SK-N-SH (cell line): ENCODE measurements around the gene PIGV. TPM values are rescaled to one million over a fixed set of nuclear protein-coding genes. Genes with fewer than 3 reads are reported as not detected.

Source experiments
- CTCF ChIA-PET: fragments of 300-600, 350-600 bp; formaldehyde crosslinking; extraction: SDS; loops from one replicate; lab custom pipeline; 2021; lab: Yijun Ruan, JAX
- POLR2A ChIA-PET: fragments of 350-600 bp; sonication (Branson Sonifier 250); formaldehyde crosslinking; extraction: SDS; loops from one replicate; lab custom pipeline; 2020; ENCODE audit warnings: antibody characterized with exemption, inconsistent platforms; lab: Yijun Ruan, JAX
- DNase-seq: peaks from one replicate; pipeline ENCODE4 v3.0.0; 2012
- H2AFZ ChIP-seq: fragments of 200-600 bp; sonication (generic); 2 replicates; pipeline ENCODE4 v1.8.1; 2016; ENCODE audit warnings: antibody characterized with exemption, mild to moderate bottlenecking, low read depth
- H3F3A ChIP-seq: fragments of 200-600 bp; sonication (generic); replicated peaks from 2 replicates; pipeline ENCODE3; 2016; ENCODE audit warnings: antibody characterized with exemption, mild to moderate bottlenecking; ENCODE audit not compliant: insufficient read depth
- H3K27ac ChIP-seq, 2 experiments: fragments of 200-500 bp in 1 of 2; fragments of 200-600 bp in 1 of 2; sonication (Bioruptor generic) in 1 of 2; sonication (generic), shearing (Covaris generic) in 1 of 2; 2 replicates each; pipeline versions ENCODE4 v1.5.1 to v1.6.1; 2014 to 2016; ENCODE audit warnings: low read depth in 2 of 2, inconsistent platforms in 1 of 2, low read length in 1 of 2, mild to moderate bottlenecking in 1 of 2, mixed read lengths in 1 of 2
- H3K27me3 ChIP-seq: fragments of 200-600 bp; sonication (generic), shearing (Covaris generic); 2 replicates; pipeline ENCODE4 v1.6.1; 2016; ENCODE audit warnings: mixed run types; ENCODE audit not compliant: insufficient read depth
- H3K36me3 ChIP-seq, 2 experiments: fragments of 200-500 bp in 1 of 2; fragments of 200-600 bp in 1 of 2; sonication (Bioruptor generic) in 1 of 2; sonication (generic) in 1 of 2; replicated peaks in 1 of 2; 2 replicates each; pipeline versions ENCODE3 to v1.5.1; 2014 to 2016; ENCODE audit warnings: low read length in 1 of 2, mild to moderate bottlenecking in 1 of 2; ENCODE audit not compliant: insufficient read depth in 2 of 2, control insufficient read depth in 1 of 2
- H3K4me1 ChIP-seq, 2 experiments: fragments of 200-500 bp in 1 of 2; fragments of 200-600 bp in 1 of 2; sonication (Bioruptor generic) in 1 of 2; sonication (generic), shearing (Covaris generic) in 1 of 2; 2 replicates each; pipeline versions ENCODE4 v1.5.1 to v1.6.1; 2014 to 2016; ENCODE audit warnings: low read depth in 1 of 2, low read length in 1 of 2, mixed run types in 1 of 2; ENCODE audit not compliant: insufficient read depth in 2 of 2, control insufficient read depth in 1 of 2
- H3K4me2 ChIP-seq: fragments of 200-600 bp; sonication (generic), shearing (Covaris generic); 2 replicates; pipeline ENCODE4 v1.6.1; 2017; ENCODE audit warnings: mixed run types
- H3K4me3 ChIP-seq, 2 experiments: fragments of 200-500 bp in 1 of 2; fragments of 200-600 bp in 1 of 2; sonication (Bioruptor generic) in 1 of 2; sonication (generic), shearing (Covaris generic) in 1 of 2; 2 replicates each; pipeline versions ENCODE4 v1.5.1 to v1.8.1; 2014 to 2016; ENCODE audit warnings: low read depth in 2 of 2, inconsistent platforms in 1 of 2, low read length in 1 of 2, mild to moderate bottlenecking in 1 of 2, mixed read lengths in 1 of 2, moderate library complexity in 1 of 2
- H3K79me2 ChIP-seq: fragments of 200-600 bp; sonication (generic); 2 replicates; pipeline ENCODE4 v1.8.1; 2017; ENCODE audit warnings: mild to moderate bottlenecking; ENCODE audit not compliant: insufficient read depth
- H3K9ac ChIP-seq: fragments of 200-600 bp; sonication (generic); 2 replicates; pipeline ENCODE4 v1.6.1; 2017; ENCODE audit warnings: mixed run types
- H3K9me2 ChIP-seq: fragments of 200-600 bp; sonication (generic); 2 replicates; pipeline ENCODE4 v1.6.1; 2017; ENCODE audit warnings: mixed run types
- H3K9me3 ChIP-seq: fragments of 200-600 bp; sonication (generic); 2 replicates; pipeline ENCODE4 v1.6.1; 2017; ENCODE audit warnings: mixed run types, mild to moderate bottlenecking, moderate library complexity
- H4K20me1 ChIP-seq: fragments of 200-600 bp; sonication (generic); 2 replicates; pipeline ENCODE4 v1.6.1; 2017; ENCODE audit warnings: mild to moderate bottlenecking, mixed run types; ENCODE audit not compliant: insufficient read depth
- RFX5 ChIP-seq: IDR thresholded peaks from 2 replicates; pipeline ENCODE4 v1.6.1; 2012; ENCODE audit warnings: mild to moderate bottlenecking, improper control_type of control experiment, low read length
- RXRA ChIP-seq: IDR thresholded peaks from 2 replicates; pipeline ENCODE4 v1.4.0; 2012; ENCODE audit warnings: low read depth, mild to moderate bottlenecking, borderline replicate concordance
- TAF1 ChIP-seq: IDR thresholded peaks from 2 replicates; pipeline ENCODE4 v1.6.1; 2012; ENCODE audit warnings: low read depth, mild to moderate bottlenecking, low read length, moderate library complexity, borderline replicate concordance
- YY1 ChIP-seq: IDR thresholded peaks from 2 replicates; pipeline ENCODE4 v1.4.0; 2012; ENCODE audit warnings: low read depth, mild to moderate bottlenecking
- WGBS: methylation state at CpG from one replicate; pipeline ENCODE4 v1.1.6; 2017; ENCODE audit warnings: low lambda C conversion rate; 5-methylcytosine and 5-hydroxymethylcytosine counted together
- polyA plus RNA-seq, 3 experiments: library from polyadenylated mRNA; depleted of rRNA; stranded (reverse); fragments of >200 nt; gene quantifications; 2 replicates each; pipeline ENCODE4 v1.2.3, GENCODE V29; 2012
- TF ChIP-seq, protein P1 (sequence below): IDR thresholded peaks from 2 replicates; pipeline ENCODE4; 2012
- TF ChIP-seq, protein P2 (sequence below): IDR thresholded peaks from 2 replicates; pipeline ENCODE4 v1.4.0; 2012; ENCODE audit warnings: low read depth
- TF ChIP-seq, protein P3 (sequence below): IDR thresholded peaks from 2 replicates; pipeline ENCODE4 v1.4.0; 2012; ENCODE audit warnings: low read depth, borderline replicate concordance

Gene PIGV
- polyA plus RNA-seq, 1 of the 3 experiments (the other 2 are of a cell fraction), result 16.5 TPM

GRCh38 chr1:26827663-26828062 lies 39.9 kb downstream of the PIGV start (continued):
- TF ChIP-seq, protein P1, sequence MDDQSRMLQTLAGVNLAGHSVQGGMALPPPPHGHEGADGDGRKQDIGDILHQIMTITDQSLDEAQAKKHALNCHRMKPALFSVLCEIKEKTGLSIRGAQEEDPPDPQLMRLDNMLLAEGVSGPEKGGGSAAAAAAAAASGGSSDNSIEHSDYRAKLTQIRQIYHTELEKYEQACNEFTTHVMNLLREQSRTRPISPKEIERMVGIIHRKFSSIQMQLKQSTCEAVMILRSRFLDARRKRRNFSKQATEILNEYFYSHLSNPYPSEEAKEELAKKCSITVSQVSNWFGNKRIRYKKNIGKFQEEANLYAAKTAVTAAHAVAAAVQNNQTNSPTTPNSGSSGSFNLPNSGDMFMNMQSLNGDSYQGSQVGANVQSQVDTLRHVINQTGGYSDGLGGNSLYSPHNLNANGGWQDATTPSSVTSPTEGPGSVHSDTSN, result no peak
- no peak for TF ChIP-seq YY1

- Histone ChIP-seq H4K20me1 (no peaks in the 10 kb centered on the region), H3K27ac (no peak overlapping the region), H3K9ac (no peak overlapping the region), H3K36me3 (peaks cover 9 to 12% of the 10 kb centered on the region in 2 experiments), H3K27me3 (no peaks in the 10 kb centered on the region), H3K4me3 (no peak overlapping the region), H3K4me2 (0 out of 2 replicates have a peak overlapping the region, but pooled peaks have one; percentile 2), H3K4me1 (peaks cover 6 to 21% of the 10 kb centered on the region in 2 experiments; a peak in 2 of 4 replicates), H3K9me3 (no peaks in the 10 kb centered on the region), H3F3A (peaks cover 3% of the 10 kb centered on the region), H3K9me2 (no peaks in the 10 kb centered on the region), H3K79me2 (peaks cover 42% of the 10 kb centered on the region), H2AFZ (no peak overlapping the region)
- 89% methylated on average over 4 of the region's 4 CpGs for WGBS
- ChIA-PET POLR2A (interaction anchor here (0.8 kb wide), 1 partner anchor 36 kb away, joined by 4 read pairs; no protein-coding TSS in a partner anchor), CTCF (interaction anchor here (0.8 to 2.2 kb wide), 3 partner anchors 18 to 226 kb away, joined by 3 to 7 read pairs (median 5); no protein-coding TSS in a partner anchor)
- no peak for TF ChIP-seq RXRA
- TF ChIP-seq, protein P2, sequence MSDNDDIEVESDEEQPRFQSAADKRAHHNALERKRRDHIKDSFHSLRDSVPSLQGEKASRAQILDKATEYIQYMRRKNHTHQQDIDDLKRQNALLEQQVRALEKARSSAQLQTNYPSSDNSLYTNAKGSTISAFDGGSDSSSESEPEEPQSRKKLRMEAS, result no peak
- TF ChIP-seq, protein P3, sequence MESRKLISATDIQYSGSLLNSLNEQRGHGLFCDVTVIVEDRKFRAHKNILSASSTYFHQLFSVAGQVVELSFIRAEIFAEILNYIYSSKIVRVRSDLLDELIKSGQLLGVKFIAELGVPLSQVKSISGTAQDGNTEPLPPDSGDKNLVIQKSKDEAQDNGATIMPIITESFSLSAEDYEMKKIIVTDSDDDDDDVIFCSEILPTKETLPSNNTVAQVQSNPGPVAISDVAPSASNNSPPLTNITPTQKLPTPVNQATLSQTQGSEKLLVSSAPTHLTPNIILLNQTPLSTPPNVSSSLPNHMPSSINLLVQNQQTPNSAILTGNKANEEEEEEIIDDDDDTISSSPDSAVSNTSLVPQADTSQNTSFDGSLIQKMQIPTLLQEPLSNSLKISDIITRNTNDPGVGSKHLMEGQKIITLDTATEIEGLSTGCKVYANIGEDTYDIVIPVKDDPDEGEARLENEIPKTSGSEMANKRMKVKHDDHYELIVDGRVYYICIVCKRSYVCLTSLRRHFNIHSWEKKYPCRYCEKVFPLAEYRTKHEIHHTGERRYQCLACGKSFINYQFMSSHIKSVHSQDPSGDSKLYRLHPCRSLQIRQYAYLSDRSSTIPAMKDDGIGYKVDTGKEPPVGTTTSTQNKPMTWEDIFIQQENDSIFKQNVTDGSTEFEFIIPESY, result no peak
- DNase-seq, result no peak
Measured at GRCh38 chr1:26828411-26828991, 40.8 kb downstream of the PIGV start.

GRCh38 chr1:26829184-26829911 lies 41.6 kb downstream of the PIGV start:
- Histone ChIP-seq H3K36me3 (peaks cover 9 to 20% of the 10 kb centered on the region in 2 experiments), H3K4me2 (no peak overlapping the region), H3K4me1 (peaks cover 6 to 21% of the 10 kb centered on the region in 2 experiments; a peak in 2 of 4 replicates), H3K9me3 (no peaks in the 10 kb centered on the region), H3K9me2 (no peaks in the 10 kb centered on the region), H3K9ac (no peak overlapping the region), H2AFZ (no peak overlapping the region), H3K4me3 (no peak overlapping the region), H3F3A (peaks cover 3% of the 10 kb centered on the region), H3K79me2 (peaks cover 42% of the 10 kb centered on the region), H3K27me3 (no peaks in the 10 kb centered on the region), H3K27ac (no peak overlapping the region), H4K20me1 (no peaks in the 10 kb centered on the region)
- WGBS, result 91% methylated on average over 6 of the region's 6 CpGs
- no peak for TF ChIP-seq RFX5
- no peak for TF ChIP-seq TAF1
- ChIA-PET POLR2A (no interaction called here), CTCF (interaction anchor here (2.0 to 3.5 kb wide), 3 partner anchors 19 to 226 kb away, joined by 5 to 15 read pairs (median 7); no protein-coding TSS in a partner anchor)
- DNase-seq, result no peak
